Measurements from ENCODE around the gene NAA60. TPM values are rescaled to one million over a fixed set of nuclear protein-coding genes. Genes with fewer than 3 reads are reported as not detected.
A peak's percentile ranks its signal among the peaks of the same experiment; 100 is the strongest.

NAA60 gene
- total RNA-seq, 3 donors from 2014 or later = 25.4 to 25.9 (median 25.5) TPM

DNA sequence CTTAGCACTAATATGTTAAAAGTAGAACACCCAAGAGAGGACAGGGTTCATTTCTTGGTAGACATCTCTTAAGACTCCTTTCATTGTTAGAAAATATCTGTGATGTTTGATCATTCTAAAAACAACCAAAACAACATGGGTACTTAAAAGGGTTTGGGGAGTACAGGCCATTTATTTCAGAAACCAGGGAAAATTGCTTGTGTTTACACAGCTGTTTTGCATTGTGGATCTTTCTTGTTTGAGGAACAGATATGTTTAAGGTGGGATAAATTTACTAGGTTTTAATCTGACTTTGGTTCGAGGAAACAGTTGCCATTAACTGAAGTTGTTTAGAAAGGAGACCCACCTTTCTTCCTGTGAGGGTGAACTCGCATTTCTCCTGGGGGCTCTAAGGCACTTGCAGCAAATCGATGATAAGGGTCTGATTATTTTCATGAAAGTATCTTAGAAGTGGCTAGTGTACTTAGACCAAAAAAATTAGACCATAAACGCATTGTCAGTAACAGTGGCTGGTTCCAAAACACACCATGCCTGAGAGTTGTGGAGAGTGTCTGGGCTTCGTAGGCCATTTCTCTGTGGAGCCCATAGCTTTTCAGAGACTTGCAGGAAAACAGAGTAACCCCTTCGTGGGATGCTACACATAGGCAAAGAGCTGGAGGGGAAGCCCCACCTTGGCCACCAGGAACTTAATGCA is 75.0 kb downstream of the NAA60 start:
- Histone ChIP-seq H3K27ac (no peak overlapping the region), H3K36me3 (peaks cover 5% of the 10 kb centered on the region), H3K27me3 (no peaks in the 10 kb centered on the region)

GRCh38 chr16:3518986-3519348 is 75.5 kb downstream of the NAA60 start:
- intact Hi-C loops (cut with DNase I; ENCODE audit: low total_unique reads) = no loop called here
- H3K27me3 ChIP-seq = no peaks in the 10 kb centered on the region
- peaks cover 3% of the 10 kb centered on the region for H3K36me3 ChIP-seq
- H3K4me3 ChIP-seq = no peak overlapping the region
- H3K27ac ChIP-seq = no peak overlapping the region
- H3K9me3 ChIP-seq = no peaks in the 10 kb centered on the region
- no peaks in the 10 kb centered on the region for H3K4me1 ChIP-seq
- TF ChIP-seq CTCF (IDR thresholded peaks at IDR 0.05) = no peak
- TF ChIP-seq POLR2A (IDR thresholded peaks at IDR 0.05) = no peak
- no peak for TF ChIP-seq POLR2AphosphoS5 (IDR thresholded peaks at IDR 0.05)
- peak in 1 of 2 donors; percentile 38 for DNase-seq (ENCODE audit: low spot score in 2 of 2)

More for the DNA sequence above, 75.0 kb downstream of the NAA60 start:
- no peaks in the 10 kb centered on the region for H3K4me1 ChIP-seq
- intact Hi-C loops (cut with DNase I; ENCODE audit: low total_unique reads) = no loop called here
- TF ChIP-seq POLR2AphosphoS5 (IDR thresholded peaks at IDR 0.05) = no peak
- H3K9me3 ChIP-seq = no peaks in the 10 kb centered on the region
- peak in 1 of 2 donors; percentile 17 for DNase-seq (ENCODE audit: low spot score in 2 of 2)
- H3K4me3 ChIP-seq = no peak overlapping the region

GRCh38 chr16:3519581-3519980 is 76.1 kb downstream of the NAA60 start:
- Histone ChIP-seq H3K4me1 (no peaks in the 10 kb centered on the region), H3K9me3 (no peaks in the 10 kb centered on the region), H3K4me3 (no peak overlapping the region), H3K27me3 (no peaks in the 10 kb centered on the region), H3K27ac (no peak overlapping the region), H3K36me3 (no peaks in the 10 kb centered on the region)
- TF ChIP-seq CTCF (IDR thresholded peaks at IDR 0.05) = no peak
- TF ChIP-seq POLR2AphosphoS5 (IDR thresholded peaks at IDR 0.05) = no peak
- no peak for TF ChIP-seq POLR2A (IDR thresholded peaks at IDR 0.05)
- no peak for DNase-seq (ENCODE audit: low spot score in 2 of 2)
- intact Hi-C loops (cut with DNase I; ENCODE audit: low total_unique reads) = no loop called here

GRCh38 chr16:3520413-3520812 is 76.9 kb downstream of the NAA60 start:
- no peak for DNase-seq (ENCODE audit: low spot score in 2 of 2)

DNA sequence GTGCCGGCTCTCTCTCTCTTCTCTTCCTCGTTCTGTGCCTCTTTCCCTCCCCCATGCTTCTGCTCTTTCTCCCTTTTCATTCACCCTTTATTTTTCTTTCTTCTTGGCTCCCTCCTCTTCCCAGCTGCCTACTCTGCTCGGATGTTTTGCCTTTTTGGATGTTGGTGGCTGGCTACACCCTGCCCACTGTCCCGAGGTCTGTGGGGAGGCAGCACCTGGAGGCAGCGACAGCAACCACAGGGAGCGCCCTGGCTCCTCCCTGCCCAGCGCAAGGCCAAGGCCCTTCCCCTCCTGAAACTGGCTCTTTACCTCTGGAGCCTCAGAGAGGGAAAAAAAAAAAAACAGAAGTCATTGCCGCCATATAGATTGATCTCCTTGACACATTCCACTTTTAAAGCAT is 77.4 kb downstream of the NAA60 start:
- Histone ChIP-seq H3K27ac (no peak overlapping the region), H3K9me3 (no peaks in the 10 kb centered on the region), H3K36me3 (no peaks in the 10 kb centered on the region), H3K4me3 (no peak overlapping the region), H3K4me1 (no peaks in the 10 kb centered on the region), H3K27me3 (no peaks in the 10 kb centered on the region)
- peak in 1 of 2 donors; percentile 10 for DNase-seq (ENCODE audit: low spot score in 2 of 2)
- no peak for TF ChIP-seq POLR2A (IDR thresholded peaks at IDR 0.05)
- TF ChIP-seq POLR2AphosphoS5 (IDR thresholded peaks at IDR 0.05) = no peak
- no peak for TF ChIP-seq CTCF (IDR thresholded peaks at IDR 0.05)
- intact Hi-C loops (cut with DNase I; ENCODE audit: low total_unique reads) = no loop called here

More at GRCh38 chr16:3520413-3520812, 76.9 kb downstream of the NAA60 start:
- H3K36me3 ChIP-seq = no peaks in the 10 kb centered on the region
- H3K9me3 ChIP-seq = no peaks in the 10 kb centered on the region
- no peaks in the 10 kb centered on the region for H3K27me3 ChIP-seq
- no peaks in the 10 kb centered on the region for H3K4me1 ChIP-seq
- TF ChIP-seq CTCF (IDR thresholded peaks at IDR 0.05) = no peak
- no peak for TF ChIP-seq POLR2AphosphoS5 (IDR thresholded peaks at IDR 0.05)
- TF ChIP-seq POLR2A (IDR thresholded peaks at IDR 0.05) = no peak
- no peak overlapping the region for H3K4me3 ChIP-seq
- H3K27ac ChIP-seq = no peak overlapping the region
- intact Hi-C loops (cut with DNase I; ENCODE audit: low total_unique reads) = no loop called here
